ENCODE data around the gene F8.
A peak's percentile ranks its signal among the peaks of the same experiment; 100 is the strongest.
"Not testable (repeated sequence)": the region's sequence is repeated elsewhere in the genome, so short reads cannot be mapped to it uniquely, and the experiment has no call there.

The F8 gene

GRCh38 chrX:155028877-155029291, 6.4 kb upstream of the F8 start:
- no peak for DNase-seq

DNA sequence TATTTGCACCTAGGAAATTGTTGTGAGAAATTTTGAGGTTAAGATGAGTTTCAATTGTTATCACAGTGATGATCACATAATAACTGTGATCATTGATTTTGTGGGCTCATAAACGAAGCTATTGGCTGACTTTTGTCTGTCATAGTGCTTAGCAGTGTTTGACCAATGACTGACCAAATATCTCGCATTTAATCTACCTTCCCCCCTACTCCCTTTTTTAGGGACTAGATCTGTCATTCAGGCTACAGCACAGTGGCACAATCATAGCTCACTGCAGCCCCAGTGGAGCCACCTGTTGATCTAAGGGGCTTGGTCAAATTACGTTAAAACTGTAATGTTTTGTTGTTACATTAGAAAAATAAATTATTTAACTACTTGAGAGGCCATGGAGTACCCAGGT, 5.6 kb upstream of the F8 start:
- no peak for DNase-seq

DNA sequence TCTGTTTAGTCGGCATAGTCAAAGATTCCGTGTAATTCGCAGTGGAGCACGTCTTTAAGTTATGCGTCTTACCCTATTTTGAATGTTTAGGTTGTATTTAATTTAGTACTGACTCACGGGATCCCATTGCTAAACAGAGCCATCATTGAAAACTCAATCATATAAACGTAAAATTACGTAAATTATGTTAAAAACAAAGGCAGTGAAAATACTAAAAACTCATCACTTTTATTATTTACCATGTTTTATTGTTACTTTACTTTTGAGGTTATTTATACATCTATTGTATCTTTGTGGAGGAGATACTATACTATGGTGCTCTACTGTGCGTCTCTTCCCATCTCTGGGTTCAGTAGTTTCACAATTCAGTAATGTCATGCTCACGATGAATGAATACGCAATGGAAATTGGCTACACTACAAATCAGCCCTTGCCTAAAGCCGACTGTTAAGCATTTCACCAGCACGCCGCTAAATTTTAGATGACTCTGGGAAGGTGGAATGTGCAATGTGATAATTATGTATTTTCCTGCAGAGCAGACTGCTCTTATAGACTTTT, 5.1 kb upstream of the F8 start:
- DNase-seq, result no peak

DNA sequence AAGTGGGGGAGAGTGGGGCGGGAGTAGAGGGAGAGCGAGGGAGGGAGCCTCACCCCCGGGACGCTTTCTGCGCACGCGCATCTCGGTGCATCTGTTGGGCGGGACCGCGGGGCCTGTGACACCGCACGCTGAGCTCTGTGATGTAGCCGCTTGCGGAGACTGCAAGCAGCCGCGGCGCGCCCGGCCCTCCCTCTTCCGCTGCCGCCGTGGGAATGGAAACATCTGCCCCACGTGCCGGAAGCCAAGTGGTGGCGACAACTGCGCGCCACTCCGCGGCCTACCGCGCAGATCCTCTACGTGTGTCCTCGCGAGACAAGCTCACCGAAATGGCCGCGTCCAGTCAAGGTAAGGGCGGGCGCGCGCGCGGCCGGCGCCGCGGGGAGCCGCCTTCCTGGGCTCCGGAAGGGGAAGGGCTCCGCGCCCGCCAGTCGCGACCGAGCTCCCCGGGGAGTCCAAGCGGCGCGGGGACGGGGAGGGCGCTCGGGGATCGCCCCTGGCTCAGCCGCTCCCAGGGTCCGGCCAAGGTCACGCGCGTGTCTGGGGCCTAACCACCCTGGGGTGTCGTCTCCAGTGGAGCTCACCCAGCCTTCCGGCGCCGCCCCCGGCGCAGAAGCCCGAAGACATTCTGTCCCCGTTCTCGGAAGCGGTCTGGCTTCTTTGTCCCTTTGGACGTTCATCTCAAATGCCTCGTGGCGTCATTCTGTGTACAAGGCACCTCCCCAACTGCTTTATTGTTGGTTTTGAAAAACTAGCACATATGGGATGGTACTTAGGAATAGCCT, 4.4 kb upstream of the F8 start, which contains the start of gene FUNDC2:
Gene FUNDC2, plus strand, starts transcription at position 118 of the 782 bp plus-strand sequence. Its CDS starts 95 bp downstream, at position 213.
- peak; percentile 71 for DNase-seq

DNA sequence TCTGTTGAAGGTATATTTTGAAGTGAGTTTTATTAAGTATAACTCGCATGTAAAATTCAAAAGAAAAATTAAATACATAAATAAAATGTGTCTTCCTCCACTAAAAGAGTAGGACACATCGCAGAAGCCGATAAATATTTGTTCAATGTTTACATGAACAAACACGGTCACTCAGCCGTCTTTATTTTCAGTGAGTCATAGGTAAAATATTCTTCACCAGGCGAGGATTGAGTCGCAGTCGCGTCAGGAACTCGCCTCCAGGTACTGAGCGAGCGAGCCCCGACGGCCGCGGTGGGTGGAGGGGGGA, 3.9 kb upstream of the F8 start:
- DNase-seq, result no peak

DNA sequence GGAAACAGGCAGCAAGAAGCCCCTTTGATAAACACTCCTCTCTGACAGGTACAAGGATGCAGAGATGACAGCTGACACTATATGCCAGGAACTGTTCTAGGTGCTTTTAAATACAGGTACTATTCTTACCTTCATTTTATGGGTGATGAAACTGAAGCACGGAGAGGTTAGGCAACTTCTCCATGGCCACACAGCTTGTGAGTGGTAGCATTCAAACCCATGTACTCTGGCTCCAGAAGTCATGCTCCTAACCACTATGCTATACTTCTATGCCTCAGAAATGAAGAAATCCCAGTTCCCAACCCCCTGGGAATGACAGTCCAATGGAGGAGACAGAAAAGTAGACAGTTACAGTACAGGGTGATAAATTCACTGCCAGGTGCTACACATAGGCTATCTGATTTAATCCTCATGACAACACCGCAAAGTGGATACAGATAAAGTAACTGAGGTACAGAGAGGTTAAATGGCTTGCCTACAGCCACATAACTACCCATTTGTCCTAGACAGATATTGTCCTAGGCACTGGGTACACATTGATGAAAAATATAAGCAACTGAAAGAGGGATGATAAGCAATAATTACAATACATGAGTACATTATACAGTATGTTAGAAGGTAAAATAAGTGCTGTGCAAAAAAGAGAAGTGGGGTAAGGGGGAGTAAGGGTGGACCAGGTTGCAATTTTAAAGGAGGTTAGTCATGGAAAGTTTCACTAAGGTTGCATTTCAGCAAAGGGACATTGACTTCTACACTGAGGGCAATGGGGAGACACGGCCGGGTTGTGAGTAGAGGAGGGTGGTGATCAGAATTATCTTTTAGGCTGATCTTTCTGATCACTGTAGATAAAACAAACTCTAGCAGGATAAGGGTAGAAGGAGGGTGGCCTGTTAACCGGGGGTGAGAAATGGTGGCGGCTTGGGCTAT, 1.6 kb upstream of the F8 start:
- DNase-seq, result no peak

GRCh38 chrX:155020591-155020990, 1.9 kb downstream of the F8 start:
- DNase-seq, result no peak

DNA sequence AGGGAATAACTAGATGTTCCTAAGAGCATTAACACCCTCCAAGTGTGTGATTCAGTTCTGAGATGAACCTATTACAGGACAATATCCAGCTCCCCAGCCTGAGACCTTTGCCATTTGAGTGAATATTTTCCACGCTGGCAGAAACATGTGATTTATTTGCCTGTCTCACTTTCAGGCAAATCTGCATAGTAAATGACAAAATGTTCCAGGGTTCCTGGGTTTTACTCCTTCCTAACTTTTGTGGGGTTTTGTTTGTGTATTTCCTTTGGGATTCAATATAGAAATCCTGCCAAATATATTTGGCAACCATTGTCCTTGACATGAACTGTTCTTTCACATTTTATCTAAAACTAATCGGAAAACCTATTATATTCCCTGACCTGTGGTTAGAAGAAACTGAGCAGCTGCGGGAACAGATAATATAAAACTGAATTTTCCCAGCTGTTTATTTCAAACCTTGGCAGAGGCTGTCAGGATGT, 12.5 kb downstream of the F8 start:
- DNase-seq, result no peak

- not testable (repeated sequence) for DNase-seq
Observed at GRCh38 chrX:155008578-155008977, 13.9 kb downstream of the F8 start.

DNA sequence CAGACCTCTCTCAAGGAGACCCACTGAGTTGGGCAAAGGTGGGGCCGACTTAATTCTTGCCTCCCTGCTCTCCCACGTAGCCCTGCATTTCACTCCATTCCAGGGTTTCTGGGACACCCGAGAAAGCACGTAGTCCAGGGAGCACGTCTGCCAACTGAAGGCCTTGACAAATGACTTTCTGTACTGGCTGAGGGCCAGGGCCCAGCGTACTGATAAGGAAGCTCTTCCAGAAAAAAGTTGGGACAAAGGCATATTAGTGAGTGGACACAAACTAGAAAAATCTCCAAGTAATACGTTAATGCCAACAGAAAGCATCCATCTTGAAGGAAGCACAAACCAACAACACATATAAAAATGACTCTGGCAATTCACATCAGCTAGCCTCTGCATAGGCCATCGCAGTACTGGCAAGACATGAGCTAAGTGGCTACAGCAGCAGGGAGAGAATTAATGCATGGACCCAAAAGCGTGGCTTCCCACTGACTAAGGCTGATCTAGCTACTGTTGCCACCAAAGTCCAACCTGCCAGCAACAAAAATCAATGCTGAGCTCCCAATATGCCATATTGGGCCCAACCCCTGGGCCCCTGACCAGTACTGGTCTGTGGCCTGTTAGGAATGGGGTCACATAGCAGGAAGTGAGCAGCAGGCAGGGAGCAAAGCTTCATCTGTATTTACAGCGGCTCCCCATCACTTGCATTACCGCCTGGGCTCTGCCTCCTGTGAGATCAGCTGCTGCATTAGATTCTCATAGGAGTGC, 15.4 kb downstream of the F8 start:
- DNase-seq, result not testable (repeated sequence)

DNA sequence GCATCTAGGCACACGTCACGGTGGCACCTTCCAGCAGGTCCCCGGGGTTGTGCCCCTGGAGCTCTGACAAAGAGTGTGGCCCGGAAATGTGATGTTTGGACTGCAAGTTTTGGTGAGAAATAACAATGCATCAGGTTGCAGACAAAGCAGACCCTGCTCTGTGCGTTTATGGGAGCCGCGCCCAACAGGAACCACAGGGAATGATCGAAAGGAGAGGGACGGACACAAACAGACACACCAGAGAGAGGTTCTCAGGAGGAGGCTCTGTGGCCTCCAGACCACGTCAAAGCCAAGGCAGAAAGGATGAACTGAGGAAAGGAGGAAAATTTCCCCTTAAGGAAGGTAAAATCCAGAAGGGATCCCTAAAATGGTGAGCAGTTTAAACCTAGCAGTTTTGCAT, 16.1 kb downstream of the F8 start:
- not testable (repeated sequence) for DNase-seq

- no peak for DNase-seq
Observed at GRCh38 chrX:155005190-155005589, 17.3 kb downstream of the F8 start.

GRCh38 chrX:155001873-155002272, 20.6 kb downstream of the F8 start:
- DNase-seq, result no peak

GRCh38 chrX:155000841-155001240, 21.7 kb downstream of the F8 start:
- no peak for DNase-seq

- no peak for DNase-seq
Observed at GRCh38 chrX:154998204-154998880, 24.2 kb downstream of the F8 start.

- no peak for DNase-seq
Observed at GRCh38 chrX:154991476-154991875, 31.0 kb downstream of the F8 start.

DNA sequence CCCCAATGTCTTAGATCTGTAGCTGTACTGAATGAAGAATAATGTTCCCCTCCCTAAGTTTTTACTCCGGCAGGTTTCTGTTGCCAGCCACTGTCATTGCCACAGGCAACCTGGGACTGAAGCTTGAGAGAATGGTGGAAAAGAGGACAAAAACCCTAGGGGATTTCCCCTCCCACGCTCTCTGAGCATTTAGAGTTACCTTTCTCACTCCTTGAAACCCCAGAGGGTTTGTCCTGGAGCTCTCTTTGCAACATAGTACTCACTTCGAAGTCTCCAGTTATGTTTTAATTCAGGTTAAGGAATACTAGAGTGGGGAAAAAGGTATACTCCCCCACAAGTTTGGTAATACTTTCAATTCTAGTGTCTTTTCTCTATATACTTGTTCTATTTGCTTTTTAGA, 31.5 kb downstream of the F8 start:
- DNase-seq, result no peak

DNA sequence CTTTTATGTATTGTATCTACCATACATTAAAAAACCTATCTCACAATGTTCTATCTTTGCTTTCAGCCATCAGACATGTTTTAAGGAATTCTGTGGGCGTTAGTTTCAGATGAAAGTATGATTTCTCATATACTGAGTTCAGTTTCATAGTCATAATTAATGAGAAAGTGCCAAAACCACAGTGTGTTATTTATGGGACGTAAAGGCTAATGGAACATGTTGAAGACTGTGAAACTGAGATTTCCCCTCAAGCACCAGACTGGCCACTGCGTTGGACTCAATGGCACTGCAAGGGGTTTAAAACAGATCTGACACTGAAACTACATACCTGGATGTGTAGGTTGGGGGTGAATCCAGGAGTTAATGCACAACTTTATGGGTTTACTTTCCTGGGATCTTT, 32.0 kb downstream of the F8 start:
- no peak for DNase-seq

GRCh38 chrX:154988719-154989118, 33.8 kb downstream of the F8 start:
- DNase-seq, result no peak

GRCh38 chrX:154987940-154988339, 34.6 kb downstream of the F8 start:
- DNase-seq, result no peak

- DNase-seq, result no peak
Observed at GRCh38 chrX:154986826-154987575, 35.5 kb downstream of the F8 start.

- no peak for DNase-seq
Observed at GRCh38 chrX:154981116-154981411, 41.5 kb downstream of the F8 start.
